ENCODE results near the gene PDE1C. TPM values are rescaled to one million over a fixed set of nuclear protein-coding genes. Genes with fewer than 3 reads are reported as not detected.

The PDE1C gene
- total and polyA plus RNA-seq, 9 donors = 4.8 to 20.0 (median 11.8) TPM

- Histone ChIP-seq H3K4me1 (ENCODE audit: insufficient read depth) (no peaks in the 10 kb centered on the region), H3K27me3 (no peaks in the 10 kb centered on the region), H3K4me3 (no peak overlapping the region), H3K9me3 (no peaks in the 10 kb centered on the region), H3K27ac (no peak overlapping the region), H3K36me3 (no peaks in the 10 kb centered on the region)
- intact Hi-C loops (cut with DNase I) = no loop called here
- TF ChIP-seq CTCF (IDR thresholded peaks at IDR 0.05) = no peak
- TF ChIP-seq EP300 (IDR thresholded peaks at IDR 0.05) = no peak
- TF ChIP-seq POLR2A (IDR thresholded peaks at IDR 0.05) = no peak
- DNase-seq = no peak
- 89 to 91% (median 90%) methylated on average over 2 of the region's 2 CpGs for WGBS, 3 donors
These were observed 75.1 kb downstream of the PDE1C start for GRCh38 chr7:31995134-31995533.

GRCh38 chr7:31991846-31992245 is 78.4 kb downstream of the PDE1C start:
- Histone ChIP-seq H3K9me3 (no peaks in the 10 kb centered on the region), H3K27ac (no peak overlapping the region), H3K27me3 (no peaks in the 10 kb centered on the region), H3K4me1 (ENCODE audit: insufficient read depth) (no peaks in the 10 kb centered on the region), H3K4me3 (no peak overlapping the region), H3K36me3 (no peaks in the 10 kb centered on the region)
- 50 to 68% (median 63%) methylated on average over 3 of the region's 3 CpGs for WGBS, 3 donors
- no peak for TF ChIP-seq POLR2A (IDR thresholded peaks at IDR 0.05)
- TF ChIP-seq CTCF (IDR thresholded peaks at IDR 0.05) = no peak
- TF ChIP-seq EP300 (IDR thresholded peaks at IDR 0.05) = no peak
- intact Hi-C loops (cut with DNase I) = no loop called here
- no peak for DNase-seq

- DNase-seq = no peak
- no peaks in the 10 kb centered on the region for H3K36me3 ChIP-seq
- no peaks in the 10 kb centered on the region for H3K9me3 ChIP-seq
- H3K4me1 ChIP-seq (ENCODE audit: insufficient read depth) = no peaks in the 10 kb centered on the region
- intact Hi-C loops (cut with DNase I) = no loop called here
- TF ChIP-seq EP300 (IDR thresholded peaks at IDR 0.05) = no peak
- no peak for TF ChIP-seq POLR2A (IDR thresholded peaks at IDR 0.05)
- TF ChIP-seq CTCF (IDR thresholded peaks at IDR 0.05) = no peak
- WGBS, 3 donors = 92 to 94% (median 94%) methylated on average over 3 of the region's 3 CpGs
- no peaks in the 10 kb centered on the region for H3K27me3 ChIP-seq
- no peak overlapping the region for H3K27ac ChIP-seq
- no peak overlapping the region for H3K4me3 ChIP-seq
These were observed 78.8 kb downstream of the PDE1C start for GRCh38 chr7:31991406-31991805.

- Histone ChIP-seq H3K27me3 (no peaks in the 10 kb centered on the region), H3K36me3 (no peaks in the 10 kb centered on the region), H3K9me3 (no peaks in the 10 kb centered on the region), H3K4me1 (ENCODE audit: insufficient read depth) (peaks cover under 1% of the 10 kb centered on the region), H3K4me3 (no peak overlapping the region), H3K27ac (no peak overlapping the region)
- intact Hi-C loops (cut with DNase I) = no loop called here
- DNase-seq = no peak
- 55 to 65% (median 56%) methylated on average over 5 of the region's 5 CpGs for WGBS, 3 donors
- TF ChIP-seq POLR2A (IDR thresholded peaks at IDR 0.05) = no peak
- TF ChIP-seq EP300 (IDR thresholded peaks at IDR 0.05) = no peak
- no peak for TF ChIP-seq CTCF (IDR thresholded peaks at IDR 0.05)
These were observed 83.2 kb downstream of the PDE1C start for GRCh38 chr7:31986878-31987518.

Measured in ovary (tissue), 9 donors.